Heart left ventricle (tissue), 16 donors: Measurements from ENCODE around the gene SF3B2. TPM values are rescaled to one million over a fixed set of nuclear protein-coding genes. Genes with fewer than 3 reads are reported as not detected.

Source experiments
- ATAC-seq, 4 donors: fragments of 200-7000 bp; cut with Tn5 transposase; one replicate each; pipeline ENCODE4 v1.9.1; 2020 to 2022; ENCODE audit warnings: moderate library complexity in 4 of 4, mild to moderate bottlenecking in 3 of 4, moderate number of reproducible peaks in 1 of 4
- DNase-seq, 5 donors: peaks; one replicate each; pipeline ENCODE4 v3.0.0-alpha.2; 2020
- H3K27ac ChIP-seq, 12 donors: fragments of 200-600 bp; sonication (generic) in 4 of 12; one replicate each; pipeline versions ENCODE4 v1.5.0 to v1.8.0; 2016 to 2022; ENCODE audit warnings: mild to moderate bottlenecking in 2 of 12
- H3K27me3 ChIP-seq, 9 donors: fragments of 200-600 bp; sonication (generic) in 2 of 9; one replicate each; pipeline versions ENCODE4 v1.5.1 to v1.8.0; 2016 to 2022; ENCODE audit warnings: mild to moderate bottlenecking in 3 of 9
- H3K36me3 ChIP-seq, 9 donors: fragments of 200-600 bp; sonication (generic) in 2 of 9; one replicate each; pipeline versions ENCODE4 v1.5.0 to v1.8.0; 2018 to 2022; ENCODE audit warnings: mild to moderate bottlenecking in 2 of 9
- H3K4me1 ChIP-seq, 12 donors: fragments of 200-600 bp; sonication (generic) in 4 of 12; one replicate each; pipeline versions ENCODE4 v1.5.0 to v1.8.0; 2016 to 2022; ENCODE audit warnings: mild to moderate bottlenecking in 3 of 12
- H3K4me3 ChIP-seq, 12 donors: fragments of 200-600 bp; sonication (generic) in 4 of 12; one replicate each; pipeline versions ENCODE4 v1.5.0 to v1.8.0; 2017 to 2022; ENCODE audit warnings: mild to moderate bottlenecking in 9 of 12, moderate library complexity in 4 of 12
- H3K9me3 ChIP-seq, 12 donors: fragments of 200-600 bp; sonication (generic) in 4 of 12; one replicate each; pipeline versions ENCODE4 v1.5.0 to v1.8.0; 2016 to 2022; ENCODE audit warnings: mild to moderate bottlenecking in 1 of 12
- CTCF ChIP-seq, 12 donors: fragments of 200-600 bp; sonication (generic) in 4 of 12; IDR thresholded peaks; one replicate each; pipeline versions ENCODE4 v1.5.0 to v1.8.0; 2018 to 2022; ENCODE audit warnings: antibody characterized with exemption in 12 of 12, mild to moderate bottlenecking in 5 of 12
- POLR2A ChIP-seq, 2 donors: fragments of 450-650 bp; IDR thresholded peaks; one replicate each; pipeline ENCODE4 v1.6.1; 2017; ENCODE audit warnings: antibody characterized with exemption in 2 of 2, mild to moderate bottlenecking in 2 of 2, moderate library complexity in 2 of 2
- WGBS, 4 donors: extraction: QIAGEN DNeasy Blood & Tissue Kit in 2 of 4; methylation state at CpG; one replicate each; pipeline versions ENCODE4 v1.1.5 to v1.1.7; 2013 to 2018; 5-methylcytosine and 5-hydroxymethylcytosine counted together
- intact Hi-C, 10 donors: fragments of 100-400 bp; cut with DNase I; formaldehyde crosslinking; loops; one replicate each; pipeline versions ENCODE4 v1.11.1 to v1.14.2; 2022
- polyA plus RNA-seq, 2 donors: library from polyadenylated mRNA; stranded (reverse); fragments of 200-250 nt; gene quantifications; one replicate each; pipeline ENCODE4 v1.2.3, GENCODE V29; 2013
- total RNA-seq, 9 donors: library from RNA; depleted of rRNA in 2 of 9; stranded (reverse); fragments of >200 nt in 2 of 9; fragmentation: NEBNext Ultra II Directional in 3 of 9; extraction: Animal tissue kit (Norgen Biotek cat#: 25700) in 3 of 9; gene quantifications; one replicate each; pipeline versions ENCODE4 v1.1.0 to v1.2.4, GENCODE V29; 2016 to 2023
- donor health status: ischemic (EF 13 %, LVEDD 7.1; RV severe dilation, severe dysfunction).
- donor health status: healthy with polysubstance abuse.
- donor health status: DM: no; HTN: yes; CAD: no.
- donor health status: DM: no; HTN: no; CAD: no.
- donor health status: ischemic (EF 25% LVEDD 6.9; RV normal size, moderate dysfunction).
- donor health status: ischemic (EF 25% LVEDD 5.7; RV mildly dilated, moderate dysfunction).
- donor health status: healthy.
- donor health status: DM: yes; HTN: yes; CAD: no.
- donor health status: ischemic (EF 35%, LVEDD 5.7; RV mildly dilated, moderate dysfunction).
- donor health status: nonischemic (EF 11% LVEDD 7.7; RV severe dilation, severe dysfunction).
- donor health status: DM: yes; HTN: yes; CAD: no.
- donor health status: PGD.
- donor health status: ischemic (EF 29% LVEDD 5.4; RV normal size, mild dysfunction).
- donor health status: nonischemic (EF 23%, LVEDD 6.1; RV moderate dilation, normal function).

SF3B2 gene
- total and polyA plus RNA-seq, 11 donors = 43.5 to 106 (median 79.6) TPM

DNA sequence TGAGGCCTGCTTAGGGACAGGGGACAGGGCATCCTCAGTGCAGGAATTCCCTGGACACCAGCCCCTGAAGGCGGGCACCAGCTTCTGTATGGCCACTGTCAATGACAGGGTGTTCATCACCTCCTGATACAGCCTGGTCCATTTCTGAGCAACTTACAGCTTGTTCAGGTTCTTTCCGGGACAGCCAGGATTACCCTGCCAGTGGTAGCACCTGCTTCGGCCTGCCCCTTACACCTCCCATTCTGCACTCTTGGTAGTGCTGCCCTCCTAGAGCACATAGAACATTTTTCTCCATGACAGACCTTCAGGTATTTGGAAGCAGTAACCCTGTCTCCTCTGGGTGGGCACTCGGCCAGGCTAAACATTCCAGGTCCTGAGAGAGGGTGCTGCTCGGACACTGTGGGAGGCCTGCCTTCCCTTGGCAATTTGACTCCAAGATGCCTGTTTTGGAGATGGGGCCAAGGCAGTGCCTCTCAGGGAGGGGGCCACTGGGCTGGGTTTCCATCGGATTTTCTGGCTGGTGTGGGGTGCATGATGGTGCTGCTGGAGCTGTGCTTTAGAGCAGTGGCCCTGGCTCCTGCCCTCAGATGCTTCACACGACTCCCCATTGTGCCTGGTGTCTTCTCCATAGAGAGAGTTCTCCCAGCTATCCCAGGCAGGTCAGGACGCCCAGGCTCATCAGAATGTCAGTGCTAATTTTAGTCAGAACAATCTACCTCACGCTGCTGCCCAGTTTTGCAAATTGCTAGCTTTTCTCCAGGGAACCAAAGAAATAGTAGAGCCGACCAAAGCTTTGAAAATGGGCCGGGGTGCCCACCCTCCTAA is 4.4 kb upstream of the SF3B2 start:
- WGBS, 4 donors = 47 to 75% (median 62%) methylated on average over 11 of the region's 11 CpGs
- Histone ChIP-seq H3K9me3 (no peaks in the 10 kb centered on the region), H3K4me3 (peak overlapping the region in 1 of 12 donors; percentile 49), H3K36me3 (peaks cover 0 to 3% (median 0%) of the 10 kb centered on the region in 9 donors), H3K4me1 (peaks cover 0 to 40% (median 13%) of the 10 kb centered on the region in 12 donors), H3K27ac (peak overlapping the region in 7 of 12 donors; percentile 17 to 66 (median 32)), H3K27me3 (peaks cover 0 to 20% (median 5%) of the 10 kb centered on the region in 9 donors)
- TF ChIP-seq CTCF (IDR thresholded peaks at IDR 0.05) = no peak
- peak in 2 of 4 donors; percentile 13 for ATAC-seq
- DNase-seq = no peak
- intact Hi-C loops = no loop called here

GRCh38 chr11:66048547-66049323 is 3.4 kb upstream of the SF3B2 start, which contains the start of gene GAL3ST3:
Gene GAL3ST3 (minus strand): TSS chr11:66049161. CDS start chr11:66045415, 3,746 bp downstream.
- Histone ChIP-seq H3K4me1 (peaks cover 0 to 49% (median 21%) of the 10 kb centered on the region in 12 donors), H3K4me3 (peak within 1 kb of the TSS in 9 of 12 donors; percentile 16 to 49 (median 29)), H3K27ac (peak within 1 kb of the TSS in 5 of 12 donors; percentile 17 to 66 (median 32)), H3K36me3 (peaks cover 0 to 6% (median 2%) of the 10 kb centered on the region in 9 donors), H3K9me3 (no peaks in the 10 kb centered on the region), H3K27me3 (peaks cover 0 to 20% (median 5%) of the 10 kb centered on the region in 9 donors)
- DNase-seq (no peak), ATAC-seq (no peak)
- intact Hi-C loops = no loop called here
- TF ChIP-seq POLR2A (IDR thresholded peaks at IDR 0.05) (no peak), CTCF (IDR thresholded peaks at IDR 0.05) (no peak)
- WGBS, 4 donors = 11 to 38% (median 15%) methylated on average over 11 to 39 of the region's 39 CpGs

GRCh38 chr11:66050581-66051231 is 1.5 kb upstream of the SF3B2 start:
- Histone ChIP-seq H3K9me3 (no peaks in the 10 kb centered on the region), H3K36me3 (peaks cover 3 to 26% (median 20%) of the 10 kb centered on the region in 9 donors), H3K27me3 (peaks cover 0 to 20% (median 5%) of the 10 kb centered on the region in 9 donors), H3K4me1 (peaks cover 0 to 41% (median 24%) of the 10 kb centered on the region in 12 donors), H3K4me3 (peak overlapping the region in 1 of 12 donors; percentile 95), H3K27ac (peak overlapping the region in 7 of 12 donors; percentile 85 to 96 (median 93))
- 78 to 81% (median 79%) methylated on average over 5 of the region's 5 CpGs for WGBS, 4 donors
- ATAC-seq (no peak), DNase-seq (no peak)
- intact Hi-C loops = loop anchor here in 1 of 10 donors (5.0 kb wide), 1 partner anchor 388 kb away; the partner anchor contains the start of gene RELA
- TF ChIP-seq POLR2A (IDR thresholded peaks at IDR 0.05) (no peak), CTCF (IDR thresholded peaks at IDR 0.05) (no peak)
